ENCODE data around the gene UGT8. TPM values are rescaled to one million over a fixed set of nuclear protein-coding genes. Genes with fewer than 3 reads are reported as not detected.

UGT8 gene
- total RNA-seq, 1 experiment from 2014 or later: 1.2 TPM

DNA sequence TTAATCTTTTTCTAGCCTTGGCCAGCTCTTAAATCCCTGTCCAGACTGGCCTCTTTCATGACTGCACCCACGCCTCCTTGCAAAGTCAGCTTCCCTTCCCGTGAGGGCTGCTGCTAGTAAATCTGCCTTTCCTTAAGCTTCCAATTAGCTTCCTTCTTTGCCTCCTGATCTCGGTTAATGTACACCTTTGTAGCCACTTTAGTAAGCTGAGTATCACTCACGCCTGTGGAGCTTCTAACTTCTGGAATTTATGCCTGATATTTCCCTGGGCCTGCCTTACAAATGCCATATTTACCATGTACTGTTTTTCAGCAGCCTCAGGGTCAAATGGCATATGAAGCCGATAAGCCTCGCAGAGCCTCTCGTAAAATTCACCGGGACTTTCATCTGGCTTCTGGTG is 5.1 kb upstream of the UGT8 start:
- CTCF ChIA-PET: no interaction called here
- POLR2A ChIA-PET (ENCODE audit: low non-redundant PET): no interaction called here

DNA sequence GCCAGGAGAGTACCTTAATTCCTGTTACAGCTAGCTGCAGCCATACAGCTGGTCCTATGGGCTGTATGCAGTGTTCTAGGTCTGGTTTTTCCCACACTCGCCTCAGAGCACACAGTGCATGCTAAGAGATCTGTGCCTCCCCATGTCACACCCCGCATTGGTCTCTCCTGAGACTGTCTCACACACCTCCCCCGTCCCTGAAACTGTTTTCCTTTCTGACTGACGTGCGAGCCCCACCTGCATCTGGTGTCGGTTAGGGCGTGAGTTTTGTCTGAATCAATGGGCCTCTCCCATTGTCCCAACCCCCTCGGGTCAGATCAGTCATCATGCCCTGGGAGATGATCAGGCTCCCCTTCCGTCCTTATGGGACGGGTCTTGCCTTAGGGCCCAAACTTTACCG is 3.4 kb upstream of the UGT8 start:
- Histone ChIP-seq H3K4me1 (ENCODE audit: insufficient read depth, low read length, poor library complexity, severe bottlenecking) (peaks cover 7% of the 10 kb centered on the region), H3K9me3 (ENCODE audit: low read depth, low read length, poor library complexity, severe bottlenecking) (no peaks in the 10 kb centered on the region), H3K36me3 (ENCODE audit: insufficient read depth, low read length, poor library complexity, severe bottlenecking) (no peaks in the 10 kb centered on the region), H3K4me3 (ENCODE audit: low read depth, low read length, poor library complexity, severe bottlenecking) (no peak overlapping the region), H3K27me3 (replicated peaks; ENCODE audit: insufficient read depth, low read depth, low read length, poor library complexity) (peaks cover 28% of the 10 kb centered on the region), H3K27ac (ENCODE audit: low read depth, low read length, poor library complexity, severe bottlenecking) (no peak overlapping the region)
- ChIA-PET POLR2A (ENCODE audit: low non-redundant PET) (no interaction called here), CTCF (no interaction called here)
- BruUV-seq (replicated peaks): no TSS peak
- DNase-seq (ENCODE audit: low spot score): no peak
- TF ChIP-seq, protein P1, sequence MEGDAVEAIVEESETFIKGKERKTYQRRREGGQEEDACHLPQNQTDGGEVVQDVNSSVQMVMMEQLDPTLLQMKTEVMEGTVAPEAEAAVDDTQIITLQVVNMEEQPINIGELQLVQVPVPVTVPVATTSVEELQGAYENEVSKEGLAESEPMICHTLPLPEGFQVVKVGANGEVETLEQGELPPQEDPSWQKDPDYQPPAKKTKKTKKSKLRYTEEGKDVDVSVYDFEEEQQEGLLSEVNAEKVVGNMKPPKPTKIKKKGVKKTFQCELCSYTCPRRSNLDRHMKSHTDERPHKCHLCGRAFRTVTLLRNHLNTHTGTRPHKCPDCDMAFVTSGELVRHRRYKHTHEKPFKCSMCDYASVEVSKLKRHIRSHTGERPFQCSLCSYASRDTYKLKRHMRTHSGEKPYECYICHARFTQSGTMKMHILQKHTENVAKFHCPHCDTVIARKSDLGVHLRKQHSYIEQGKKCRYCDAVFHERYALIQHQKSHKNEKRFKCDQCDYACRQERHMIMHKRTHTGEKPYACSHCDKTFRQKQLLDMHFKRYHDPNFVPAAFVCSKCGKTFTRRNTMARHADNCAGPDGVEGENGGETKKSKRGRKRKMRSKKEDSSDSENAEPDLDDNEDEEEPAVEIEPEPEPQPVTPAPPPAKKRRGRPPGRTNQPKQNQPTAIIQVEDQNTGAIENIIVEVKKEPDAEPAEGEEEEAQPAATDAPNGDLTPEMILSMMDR (conservative IDR thresholded peaks at IDR 0.05; ENCODE audit: low read depth, low read length): no peak
- no peak for TF ChIP-seq EZH2 (IDR thresholded peaks at IDR 0.05; ENCODE audit: borderline replicate concordance, low read depth, low read length, poor library complexity, severe bottlenecking)
- intact Hi-C loops (cut with micrococcal nuclease; ENCODE audit: unreplicated experiment): no loop called here

More for the DNA sequence above, 5.1 kb upstream of the UGT8 start:
- TF ChIP-seq EZH2 (IDR thresholded peaks at IDR 0.05; ENCODE audit: borderline replicate concordance, low read depth, low read length, poor library complexity, severe bottlenecking): no peak
- TF ChIP-seq, protein P1 (conservative IDR thresholded peaks at IDR 0.05; ENCODE audit: low read depth, low read length): no peak
- intact Hi-C loops (cut with micrococcal nuclease; ENCODE audit: unreplicated experiment): no loop called here
- H3K4me1 ChIP-seq (ENCODE audit: insufficient read depth, low read length, poor library complexity, severe bottlenecking): peaks cover 3% of the 10 kb centered on the region
- no peaks in the 10 kb centered on the region for H3K9me3 ChIP-seq (ENCODE audit: low read depth, low read length, poor library complexity, severe bottlenecking)
- H3K4me3 ChIP-seq (ENCODE audit: low read depth, low read length, poor library complexity, severe bottlenecking): no peak overlapping the region
- H3K36me3 ChIP-seq (ENCODE audit: insufficient read depth, low read length, poor library complexity, severe bottlenecking): no peaks in the 10 kb centered on the region
- no peak overlapping the region for H3K27ac ChIP-seq (ENCODE audit: low read depth, low read length, poor library complexity, severe bottlenecking)
- DNase-seq (ENCODE audit: low spot score): no peak
- peaks cover 17% of the 10 kb centered on the region for H3K27me3 ChIP-seq (replicated peaks; ENCODE audit: insufficient read depth, low read depth, low read length, poor library complexity)
- no TSS peak for BruUV-seq (replicated peaks)

DNA sequence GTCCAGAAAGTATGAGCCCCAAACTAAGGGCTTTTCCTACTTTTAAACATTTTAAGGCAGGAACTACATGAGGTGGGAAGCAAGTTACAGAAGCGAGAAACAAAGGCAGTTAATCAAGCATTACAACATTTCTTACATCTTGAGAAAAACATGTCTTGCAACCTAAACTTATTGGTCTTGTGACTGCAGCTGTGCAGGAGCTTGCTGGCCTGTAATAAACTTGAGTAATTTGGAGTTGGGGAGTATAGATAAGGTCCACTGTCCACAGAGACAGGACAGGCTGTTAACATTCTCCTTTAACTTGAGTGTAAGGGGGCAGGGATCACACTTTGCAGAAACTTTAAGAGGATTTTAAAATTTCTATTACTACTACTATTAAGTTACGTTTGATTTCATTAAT is 2.7 kb upstream of the UGT8 start:
- no peak for DNase-seq (ENCODE audit: low spot score)
- peaks cover 33% of the 10 kb centered on the region for H3K27me3 ChIP-seq (replicated peaks; ENCODE audit: insufficient read depth, low read depth, low read length, poor library complexity)
- peaks cover 7% of the 10 kb centered on the region for H3K4me1 ChIP-seq (ENCODE audit: insufficient read depth, low read length, poor library complexity, severe bottlenecking)
- no peaks in the 10 kb centered on the region for H3K36me3 ChIP-seq (ENCODE audit: insufficient read depth, low read length, poor library complexity, severe bottlenecking)
- intact Hi-C loops (cut with micrococcal nuclease; ENCODE audit: unreplicated experiment): loop anchor here (2.0 kb wide), 1 partner anchor 23 kb away; no protein-coding TSS in a partner anchor
- TF ChIP-seq, protein P1 (conservative IDR thresholded peaks at IDR 0.05; ENCODE audit: low read depth, low read length): no peak
- TF ChIP-seq EZH2 (IDR thresholded peaks at IDR 0.05; ENCODE audit: borderline replicate concordance, low read depth, low read length, poor library complexity, severe bottlenecking): no peak
- no peak overlapping the region for H3K27ac ChIP-seq (ENCODE audit: low read depth, low read length, poor library complexity, severe bottlenecking)
- CTCF ChIA-PET: no interaction called here
- POLR2A ChIA-PET (ENCODE audit: low non-redundant PET): no interaction called here
- H3K9me3 ChIP-seq (ENCODE audit: low read depth, low read length, poor library complexity, severe bottlenecking): no peaks in the 10 kb centered on the region
- H3K4me3 ChIP-seq (ENCODE audit: low read depth, low read length, poor library complexity, severe bottlenecking): no peak overlapping the region
- no TSS peak for BruUV-seq (replicated peaks)
